ENCODE measurements around the gene PPARA.

The PPARA gene

GRCh38 chr22:46146329-46146728 lies 4.0 kb upstream of the PPARA start:
- DNase-seq = no peak

DNA sequence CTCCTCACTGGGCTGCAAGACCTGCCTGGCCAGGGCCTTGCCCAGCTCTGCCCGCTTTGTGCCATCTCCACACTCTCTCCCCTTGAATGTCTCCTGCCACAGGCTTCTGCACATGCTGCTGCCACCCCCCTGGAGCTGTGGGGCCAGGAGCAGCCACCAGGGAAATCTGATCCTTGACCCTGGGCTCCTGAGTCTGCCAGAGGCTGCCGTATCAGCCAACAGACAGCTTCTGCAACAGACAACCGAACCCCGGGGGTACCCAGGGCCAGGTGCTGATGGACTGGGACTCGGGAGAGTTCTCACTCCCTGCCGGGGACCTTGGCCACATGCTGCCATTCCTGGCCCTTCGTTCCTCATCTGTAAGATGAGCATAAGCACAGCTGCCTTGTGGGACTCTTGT lies 3.3 kb upstream of the PPARA start:
- no peak for DNase-seq

GRCh38 chr22:46147471-46148267 lies 2.7 kb upstream of the PPARA start:
- no peak for DNase-seq

- DNase-seq = no peak
These were observed 2.0 kb upstream of the PPARA start for GRCh38 chr22:46148336-46148735.

- DNase-seq = peak; percentile 53
These were observed 1.4 kb upstream of the PPARA start for GRCh38 chr22:46148816-46149511.

GRCh38 chr22:46149512-46150033 lies 753 bp upstream of the PPARA start:
- peak; percentile 62 for DNase-seq

- DNase-seq = peak; percentile 82
These were observed 540 bp downstream of the PPARA start for GRCh38 chr22:46150655-46151477.

- DNase-seq = no peak
These were observed 3.6 kb downstream of the PPARA start for GRCh38 chr22:46153930-46154329.

- DNase-seq = no peak
These were observed 5.7 kb downstream of the PPARA start for GRCh38 chr22:46156031-46156430.

GRCh38 chr22:46158283-46158682 lies 8.0 kb downstream of the PPARA start:
- DNase-seq = no peak

DNA sequence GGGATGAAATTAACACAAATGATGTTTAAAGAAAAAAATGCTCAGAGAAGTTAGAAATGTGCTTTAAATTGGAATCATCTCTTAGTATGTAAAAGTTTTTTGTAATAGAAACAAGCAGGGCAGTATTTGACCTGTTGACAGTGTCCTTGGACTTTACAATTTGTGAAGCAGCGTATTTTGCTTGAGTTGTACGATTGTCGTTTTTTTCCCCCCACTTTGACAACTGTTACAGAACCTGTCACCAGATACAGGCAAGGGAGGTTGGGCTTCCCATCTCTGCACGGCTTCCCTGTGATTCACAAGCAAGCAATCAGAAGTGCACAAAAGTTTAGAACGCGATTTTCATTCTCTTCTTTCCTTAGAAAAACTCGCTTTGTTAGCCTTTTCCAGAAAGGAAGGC lies 8.9 kb downstream of the PPARA start:
- no peak for DNase-seq

- no peak for DNase-seq
These were observed 9.5 kb downstream of the PPARA start for GRCh38 chr22:46159777-46160176.

- no peak for DNase-seq
These were observed 12.0 kb downstream of the PPARA start for GRCh38 chr22:46162285-46162684.

GRCh38 chr22:46162771-46163556 lies 12.6 kb downstream of the PPARA start:
- no peak for DNase-seq

- DNase-seq = no peak
These were observed 13.2 kb downstream of the PPARA start for GRCh38 chr22:46163557-46163888.

GRCh38 chr22:46165977-46166376 lies 15.7 kb downstream of the PPARA start:
- DNase-seq = no peak

- no peak for DNase-seq
These were observed 19.3 kb downstream of the PPARA start for GRCh38 chr22:46169628-46170027.

- no peak for DNase-seq
These were observed 21.6 kb downstream of the PPARA start for GRCh38 chr22:46171940-46172339.

GRCh38 chr22:46172522-46173110 lies 22.3 kb downstream of the PPARA start:
- DNase-seq = no peak

DNA sequence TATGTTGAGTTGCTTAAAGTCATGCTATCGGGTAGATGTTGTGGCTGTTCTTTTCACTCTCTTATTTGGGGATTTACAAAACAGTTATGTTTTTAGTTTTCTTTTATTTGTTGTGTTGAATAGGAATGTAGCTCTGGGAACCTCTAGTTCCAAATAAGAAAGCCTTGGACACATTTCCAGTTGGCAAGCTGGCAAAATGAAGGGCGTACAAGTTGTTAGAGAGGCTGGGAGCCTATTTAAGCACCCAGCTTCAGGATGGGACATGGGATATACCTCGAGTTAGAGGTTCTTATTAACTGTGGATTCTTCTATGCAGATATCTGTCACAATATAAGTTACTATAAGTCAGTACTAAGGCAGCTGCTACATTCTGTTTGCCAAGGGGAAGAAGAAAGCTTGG lies 22.8 kb downstream of the PPARA start:
- no peak for DNase-seq

DNA sequence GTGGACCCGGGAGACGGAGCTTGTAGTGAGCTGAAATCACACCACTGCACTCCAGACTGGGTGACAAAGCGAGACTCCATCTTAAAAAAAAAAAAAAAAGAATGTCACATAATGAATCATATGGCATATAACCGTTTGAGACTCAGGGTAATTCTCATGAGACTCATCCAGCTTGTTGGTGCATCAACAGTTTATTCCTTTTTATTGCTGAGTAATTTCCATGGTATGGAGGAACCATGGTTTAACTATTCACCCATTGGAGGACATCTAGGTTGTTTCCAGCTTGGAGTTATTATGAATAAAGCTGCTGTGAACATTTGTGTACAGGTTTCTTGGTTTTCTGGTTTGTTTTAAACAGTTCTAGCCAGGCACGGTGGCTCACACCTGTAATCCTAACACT lies 25.3 kb downstream of the PPARA start:
- DNase-seq = no peak

- no peak for DNase-seq
These were observed 26.2 kb downstream of the PPARA start for GRCh38 chr22:46176508-46177003.
